HCT116 (cell line): Measurements from ENCODE around the gene TICAM1. TPM values are rescaled to one million over a fixed set of nuclear protein-coding genes. Genes with fewer than 3 reads are reported as not detected.

Source experiments
- ATAC-seq: fragments of 200-7000 bp; cut with Tn5 transposase; 2 replicates; pipeline ENCODE4 v1.9.1; 2020; ENCODE audit warnings: mild to moderate bottlenecking, moderate library complexity
- BruUV-seq: library from RNA; stranded (reverse); fragments of 400-500 nt; replicated peaks from 2 replicates; lab custom pipeline; 2021; lab: Mats Ljungman, UMichigan
- CTCF ChIA-PET: fragments of 300-600 bp; sonication (Branson Sonifier 250); formaldehyde crosslinking; loops from one replicate; lab custom pipeline; 2021; ENCODE audit warnings: antibody characterized with exemption; lab: Charles Lee
- POLR2A ChIA-PET: fragments of 300-600, 350-600 bp; sonication (Branson Sonifier 250); formaldehyde crosslinking; loops from one replicate; lab custom pipeline; 2021; ENCODE audit warnings: antibody characterized with exemption; lab: Charles Lee
- RAD21 ChIA-PET, 2 experiments: fragments of 300-600 bp; sonication (Branson Sonifier 250); formaldehyde crosslinking; loops; one replicate each; lab custom pipeline; 2023; ENCODE audit warnings: low total read pairs in 2 of 2; ENCODE audit not compliant: uncharacterized antibody in 2 of 2, unreplicated experiment in 2 of 2, low non-redundant PET in 1 of 2; lab: Charles Lee
- DNase-seq: peaks from one replicate; pipeline ENCODE4 v3.0.0-alpha.2; 2010; ENCODE audit warnings: low read depth, low spot score
- H2AFZ ChIP-seq: fragments of 200-600 bp; shearing (Covaris generic), sonication (generic); 2 replicates; pipeline ENCODE4 v1.6.1; 2017; ENCODE audit warnings: low read depth, mixed run types, mixed read lengths, antibody characterized with exemption, low read length; ENCODE audit not compliant: poor library complexity, severe bottlenecking
- H3K27ac ChIP-seq: 2 replicates; pipeline ENCODE4 v1.5.1; 2012; ENCODE audit warnings: low read depth, low read length
- H3K27me3 ChIP-seq: fragments of 200-600 bp; sonication (generic); 2 replicates; pipeline ENCODE4 v1.6.1; 2016; ENCODE audit warnings: mixed run types, low read length, mixed read lengths; ENCODE audit not compliant: insufficient read depth
- H3K36me3 ChIP-seq, 2 experiments: fragments of 200-500 bp in 1 of 2; fragments of 200-600 bp in 1 of 2; sonication (Bioruptor generic) in 1 of 2; sonication (generic) in 1 of 2; 2 replicates each; pipeline versions ENCODE4 v1.5.1 to v1.6.1; 2014 to 2016; ENCODE audit warnings: low read length in 2 of 2, inconsistent platforms in 1 of 2, mixed read lengths in 1 of 2, mixed run types in 1 of 2; ENCODE audit not compliant: insufficient read depth in 2 of 2, control insufficient read depth in 1 of 2
- H3K4me1 ChIP-seq, 2 experiments: fragments of 200-600 bp in 1 of 2; sonication (generic) in 1 of 2; 2 replicates each; pipeline versions ENCODE4 v1.5.1 to v1.6.1; 2012 to 2017; ENCODE audit warnings: low read length in 2 of 2, inconsistent platforms in 1 of 2, mild to moderate bottlenecking in 1 of 2, mixed read lengths in 1 of 2, mixed run types in 1 of 2, moderate library complexity in 1 of 2; ENCODE audit not compliant: insufficient read depth in 2 of 2, control insufficient read depth in 1 of 2
- H3K4me2 ChIP-seq: fragments of 200-600 bp; sonication (generic); 2 replicates; pipeline ENCODE4 v1.6.1; 2017; ENCODE audit warnings: mixed run types, low read length, mixed read lengths
- H3K4me3 ChIP-seq, 2 experiments: fragments of 200-600 bp in 1 of 2; sonication (generic) in 1 of 2; replicated peaks in 1 of 2; 2 replicates each; pipeline ENCODE4 v1.5.1; 2011 to 2016; ENCODE audit warnings: low read length in 2 of 2, control low read depth in 1 of 2, low read depth in 1 of 2, mild to moderate bottlenecking in 1 of 2, mixed read lengths in 1 of 2, mixed run types in 1 of 2
- H3K79me2 ChIP-seq: fragments of 200-600 bp; sonication (generic); 2 replicates; pipeline ENCODE4 v1.6.1; 2017; ENCODE audit warnings: mild to moderate bottlenecking, mixed run types, low read length, moderate library complexity, mixed read lengths; ENCODE audit not compliant: insufficient read depth
- H3K9ac ChIP-seq: fragments of 200-600 bp; sonication (generic); 2 replicates; pipeline ENCODE4 v1.6.1; 2016; ENCODE audit warnings: low read length, mixed read lengths
- H3K9me2 ChIP-seq: fragments of 200-600 bp; sonication (generic), shearing (Covaris generic); 2 replicates; pipeline ENCODE4 v1.6.1; 2017; ENCODE audit warnings: mixed run types, mild to moderate bottlenecking, moderate library complexity; ENCODE audit not compliant: insufficient read depth
- H3K9me3 ChIP-seq, 2 experiments: fragments of 200-500 bp in 1 of 2; fragments of 200-600 bp in 1 of 2; sonication (Bioruptor generic) in 1 of 2; sonication (generic) in 1 of 2; 2 replicates each; pipeline ENCODE4 v1.6.1; 2014 to 2017; ENCODE audit warnings: low read length in 2 of 2, mixed read lengths in 2 of 2, inconsistent platforms in 1 of 2, low read depth in 1 of 2, mild to moderate bottlenecking in 1 of 2, mixed run types in 1 of 2, moderate library complexity in 1 of 2; ENCODE audit not compliant: control insufficient read depth in 1 of 2, insufficient read depth in 1 of 2
- H4K20me1 ChIP-seq: fragments of 200-600 bp; sonication (generic), shearing (Covaris generic); 2 replicates; pipeline ENCODE4 v1.6.1; 2017; ENCODE audit warnings: mixed run types, mild to moderate bottlenecking, moderate library complexity; ENCODE audit not compliant: insufficient read depth
- ELF1 ChIP-seq: IDR thresholded peaks from 2 replicates; pipeline ENCODE4 v1.6.1; 2012; ENCODE audit warnings: low read depth, borderline replicate concordance
- EZH2phosphoT487 ChIP-seq: fragments of 200-600 bp; IDR thresholded peaks from 2 replicates; pipeline ENCODE4 v1.6.1; 2018; ENCODE audit warnings: antibody characterized with exemption, borderline replicate concordance
- POLR2A ChIP-seq: IDR thresholded peaks from 2 replicates; pipeline ENCODE4 v1.7.0; 2011; ENCODE audit warnings: borderline replicate concordance; ENCODE audit not compliant: insufficient read depth, insufficient read length; ENCODE audit errors: extremely low read depth
- POLR2AphosphoS5 ChIP-seq: IDR thresholded peaks from 2 replicates; pipeline ENCODE4 v1.6.1; 2011; ENCODE audit warnings: mild to moderate bottlenecking, low read depth, low read length, moderate library complexity
- REST ChIP-seq: IDR thresholded peaks from 2 replicates; pipeline ENCODE4 v1.6.1; 2012; ENCODE audit warnings: low read depth
- SIN3A ChIP-seq: IDR thresholded peaks from 2 replicates; pipeline ENCODE4 v1.6.1; 2012; ENCODE audit warnings: low read depth
- SP1 ChIP-seq: IDR thresholded peaks from 2 replicates; pipeline ENCODE4 v1.6.1; 2012; ENCODE audit warnings: low read depth
- YY1 ChIP-seq: IDR thresholded peaks from 2 replicates; pipeline ENCODE4 v1.6.1; 2011; ENCODE audit warnings: low read length, low read depth, moderate library complexity, mild to moderate bottlenecking; ENCODE audit not compliant: insufficient replicate concordance; ENCODE audit errors: extremely low read depth
- intact Hi-C: fragments of 100-400 bp; cut with micrococcal nuclease; formaldehyde crosslinking; loops from 2 replicates; pipeline ENCODE4 v1.10.0; 2022
- total RNA-seq: library from RNA; stranded (reverse); gene quantifications from one replicate; pipeline ENCODE4 v1.2.1, GENCODE V29; 2021; ENCODE audit not compliant: unreplicated experiment

TICAM1 gene
- total RNA-seq, 1 experiment from 2014 or later: 28.7 TPM

- RAD21 ChIA-PET: no interaction called here
These were observed 29.6 kb upstream of the TICAM1 start for GRCh38 chr19:4861147-4861546.

More at GRCh38 chr19:4861147-4861546, 29.6 kb upstream of the TICAM1 start:
- H3K4me3 ChIP-seq: no peak overlapping the region
- H3K4me2 ChIP-seq: peak overlapping the region; percentile 35
- H3K79me2 ChIP-seq: peaks cover 60% of the 10 kb centered on the region
- H3K4me1 ChIP-seq: peaks cover 28 to 40% of the 10 kb centered on the region in 2 experiments
- DNase-seq: no peak
- H3K9ac ChIP-seq: peak overlapping the region; percentile 24
- BruUV-seq: no TSS peak
- ATAC-seq: peak; percentile 77
- no peak overlapping the region for H2AFZ ChIP-seq
- POLR2A ChIA-PET: interaction anchor here (1.7 kb wide), 1 partner anchor 9 kb away, joined by 4 read pairs; no protein-coding TSS in a partner anchor
- no peaks in the 10 kb centered on the region; the same call in 1 of the 2 replicates for H4K20me1 ChIP-seq
- H3K36me3 ChIP-seq: peaks cover 20 to 35% of the 10 kb centered on the region in 2 experiments
- intact Hi-C loops: no loop called here
- H3K9me3 ChIP-seq: no peaks in the 10 kb centered on the region
- no peak for TF ChIP-seq SP1
- TF ChIP-seq POLR2AphosphoS5: peak; percentile 12; the same call in 1 of the 2 replicates
- no peak for TF ChIP-seq YY1
- TF ChIP-seq SIN3A: no peak
- no peak for TF ChIP-seq EZH2phosphoT487
- no peak for TF ChIP-seq ELF1
- no peak for TF ChIP-seq REST
- TF ChIP-seq POLR2A: no peak
- CTCF ChIA-PET: no interaction called here
- no peaks in the 10 kb centered on the region for H3K27me3 ChIP-seq
- no peaks in the 10 kb centered on the region for H3K9me2 ChIP-seq
- peak overlapping the region; percentile 36 for H3K27ac ChIP-seq
